HG03342 (cell line): ENCODE data around the gene PTRH1.

Source experiments
- ATAC-seq: cut with Tn5 transposase; IDR thresholded peaks from one replicate; pipeline ENCODE4 v1.9.1; 2021; ENCODE audit warnings: mild to moderate bottlenecking, moderate library complexity; ENCODE audit not compliant: unreplicated experiment

Gene PTRH1

GRCh38 chr9:127698386-127698785, 17.1 kb downstream of the PTRH1 start:
- no peak for ATAC-seq

DNA sequence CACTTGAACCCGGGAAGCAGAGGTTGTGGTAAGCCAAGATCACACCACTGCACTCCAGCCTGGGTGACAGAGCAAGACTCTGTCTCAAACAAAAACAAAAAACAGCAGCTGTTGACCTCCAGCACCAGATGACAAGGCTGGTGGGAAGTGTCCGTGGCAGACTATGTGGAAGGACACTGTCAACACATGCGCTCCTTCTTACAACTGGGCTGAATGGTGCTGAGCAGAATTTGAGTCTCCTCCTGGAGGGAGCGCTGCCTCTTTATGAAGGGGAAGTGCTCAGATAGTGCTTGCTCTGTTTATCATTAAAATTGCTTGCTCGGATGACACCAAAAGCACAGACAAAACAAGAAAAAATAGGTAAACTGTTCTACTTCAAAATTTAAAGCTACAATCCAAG, 17.9 kb downstream of the PTRH1 start:
- ATAC-seq: no peak

- ATAC-seq: no peak
Observed at GRCh38 chr9:127694890-127695720, 20.4 kb downstream of the PTRH1 start.

GRCh38 chr9:127693697-127694096, 21.8 kb downstream of the PTRH1 start:
- no peak for ATAC-seq

DNA sequence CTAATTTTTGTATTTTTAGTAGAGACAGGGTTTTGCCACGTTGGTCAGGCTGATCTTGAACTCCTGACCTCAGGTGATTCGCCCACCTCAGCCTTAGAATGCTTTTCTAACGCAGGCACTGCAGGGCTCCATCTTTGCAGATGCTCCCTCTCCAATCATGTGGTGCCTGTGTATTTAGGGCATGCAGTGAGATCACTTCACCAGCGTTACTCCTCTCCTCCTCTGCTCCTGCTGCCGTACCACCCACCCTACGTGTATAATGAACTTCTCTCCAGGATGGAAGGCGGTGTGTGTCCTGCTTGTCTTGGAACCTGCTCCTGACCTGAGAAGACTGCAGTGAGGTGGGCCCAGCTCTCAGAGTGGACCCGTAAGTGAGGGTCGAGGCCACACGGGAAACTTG, 22.3 kb downstream of the PTRH1 start:
- no peak for ATAC-seq

- ATAC-seq: no peak
Observed at GRCh38 chr9:127692071-127692470, 23.4 kb downstream of the PTRH1 start.

GRCh38 chr9:127690735-127691134, 24.7 kb downstream of the PTRH1 start:
- ATAC-seq: no peak

GRCh38 chr9:127689329-127690000, 26.0 kb downstream of the PTRH1 start:
- no peak for ATAC-seq

GRCh38 chr9:127686461-127687393, 28.7 kb downstream of the PTRH1 start:
- ATAC-seq: no peak

- ATAC-seq: no peak
Observed at GRCh38 chr9:127684576-127684975, 30.9 kb downstream of the PTRH1 start.

DNA sequence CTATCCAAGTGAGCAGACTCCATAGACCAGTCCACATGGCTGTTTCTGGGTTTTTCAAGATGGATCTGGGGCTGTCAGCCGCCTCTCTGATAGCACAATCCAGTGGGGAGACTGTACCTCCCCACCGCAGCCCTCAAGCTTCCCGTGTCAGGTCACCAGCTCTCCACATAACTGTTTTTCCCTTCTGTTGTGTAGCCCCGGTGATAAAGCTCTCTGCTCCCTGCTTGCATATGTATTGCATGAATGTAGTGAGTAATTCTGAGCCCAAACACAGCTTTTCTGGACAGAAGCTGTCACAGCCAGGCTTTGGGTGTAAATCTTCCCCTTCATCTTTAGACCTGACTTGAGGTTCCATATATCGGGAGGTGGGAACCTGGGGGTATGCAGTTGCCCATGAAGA, 31.7 kb downstream of the PTRH1 start:
- no peak for ATAC-seq

DNA sequence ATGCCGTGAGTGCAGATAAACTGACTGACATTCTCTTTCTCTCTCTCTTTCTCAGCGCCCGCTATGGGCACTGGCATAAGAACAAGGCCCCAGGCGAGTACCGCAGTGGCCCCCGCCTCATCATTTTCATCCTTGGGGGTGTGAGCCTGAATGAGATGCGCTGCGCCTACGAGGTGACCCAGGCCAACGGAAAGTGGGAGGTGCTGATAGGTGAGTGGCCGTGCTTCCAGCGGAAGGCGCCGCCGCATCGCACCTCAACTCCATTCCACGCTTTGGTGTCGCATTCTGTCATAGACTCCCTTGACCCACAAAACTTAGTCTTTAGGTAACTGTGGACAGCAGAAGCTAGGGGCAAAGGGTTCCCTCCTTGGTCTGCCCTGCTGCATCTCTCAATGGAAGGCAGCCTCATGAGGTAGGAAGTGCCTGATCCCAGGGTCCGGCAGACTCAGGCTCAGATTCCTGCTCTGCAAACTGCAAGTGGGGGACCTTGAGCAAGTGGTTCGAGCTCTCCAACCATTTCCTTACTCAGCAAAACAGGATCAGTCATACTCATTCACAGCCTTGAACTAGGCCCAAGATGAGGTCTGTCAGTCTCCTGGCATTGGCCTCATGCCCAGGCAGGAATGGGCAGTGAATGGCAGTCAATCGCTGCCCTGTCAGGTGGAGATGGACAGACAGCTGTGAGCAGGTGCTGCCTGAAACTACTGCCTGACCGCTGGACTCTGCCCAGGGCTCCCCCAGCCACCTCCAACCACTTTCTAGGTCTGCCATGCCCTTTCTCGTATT, 32.9 kb downstream of the PTRH1 start:
- no peak for ATAC-seq

- no peak for ATAC-seq
Observed at GRCh38 chr9:127680846-127681245, 34.6 kb downstream of the PTRH1 start.

GRCh38 chr9:127680226-127680625, 35.2 kb downstream of the PTRH1 start:
- ATAC-seq: no peak

- no peak for ATAC-seq
Observed at GRCh38 chr9:127679506-127679905, 36.0 kb downstream of the PTRH1 start.

GRCh38 chr9:127676638-127677037, 38.8 kb downstream of the PTRH1 start:
- no peak for ATAC-seq

DNA sequence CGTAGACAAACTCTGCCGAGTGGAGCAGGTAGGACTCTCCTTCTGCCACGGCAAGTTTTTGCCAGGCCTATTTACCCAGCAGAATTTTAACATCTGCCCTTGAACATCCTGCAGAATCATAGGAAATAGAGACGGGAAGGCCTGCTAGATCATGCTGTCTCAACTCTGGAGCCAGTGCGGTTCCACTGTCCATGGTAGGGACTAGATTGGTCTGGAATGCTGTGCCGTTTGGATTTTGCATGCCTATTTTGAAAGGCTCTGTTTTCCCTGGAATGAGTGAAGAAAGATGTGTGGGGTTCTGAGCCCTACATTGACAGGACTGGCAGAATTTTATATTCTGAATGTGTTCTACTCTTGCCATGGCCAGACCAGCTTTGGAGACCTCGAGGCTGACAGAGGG, 42.2 kb downstream of the PTRH1 start:
- no peak for ATAC-seq

DNA sequence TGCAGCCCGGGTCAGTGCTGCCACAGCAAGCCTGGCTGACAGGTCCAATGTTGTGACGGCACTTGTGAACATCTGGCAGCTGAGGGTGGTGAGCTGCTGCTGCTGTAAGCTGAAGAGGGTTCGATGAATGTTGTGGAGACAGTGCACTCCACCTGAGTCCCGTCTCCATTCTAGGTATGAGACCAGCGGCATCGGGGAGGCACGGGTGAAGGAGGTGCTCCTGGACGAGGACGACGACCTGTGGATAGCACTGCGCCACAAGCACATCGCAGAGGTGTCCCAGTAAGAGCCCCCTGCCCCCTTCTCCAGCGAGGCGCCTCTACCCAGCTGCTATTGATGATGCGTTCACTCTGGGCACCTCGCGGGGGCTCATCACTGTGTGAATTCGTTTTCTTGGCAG, 47.6 kb downstream of the PTRH1 start:
- ATAC-seq: no peak

GRCh38 chr9:127667127-127667844, 48.2 kb downstream of the PTRH1 start:
- no peak for ATAC-seq
